GM18499 (cell line): Measurements from ENCODE around the gene FARP2.
"Not testable (repeated sequence)": the region's sequence is repeated elsewhere in the genome, so short reads cannot be mapped to it uniquely, and the experiment has no call there.

Experiments
- ATAC-seq: cut with Tn5 transposase; IDR thresholded peaks from one replicate; pipeline ENCODE4 v1.9.1; 2021; ENCODE audit warnings: moderate number of reproducible peaks; ENCODE audit not compliant: insufficient read depth, unreplicated experiment

FARP2 gene

DNA sequence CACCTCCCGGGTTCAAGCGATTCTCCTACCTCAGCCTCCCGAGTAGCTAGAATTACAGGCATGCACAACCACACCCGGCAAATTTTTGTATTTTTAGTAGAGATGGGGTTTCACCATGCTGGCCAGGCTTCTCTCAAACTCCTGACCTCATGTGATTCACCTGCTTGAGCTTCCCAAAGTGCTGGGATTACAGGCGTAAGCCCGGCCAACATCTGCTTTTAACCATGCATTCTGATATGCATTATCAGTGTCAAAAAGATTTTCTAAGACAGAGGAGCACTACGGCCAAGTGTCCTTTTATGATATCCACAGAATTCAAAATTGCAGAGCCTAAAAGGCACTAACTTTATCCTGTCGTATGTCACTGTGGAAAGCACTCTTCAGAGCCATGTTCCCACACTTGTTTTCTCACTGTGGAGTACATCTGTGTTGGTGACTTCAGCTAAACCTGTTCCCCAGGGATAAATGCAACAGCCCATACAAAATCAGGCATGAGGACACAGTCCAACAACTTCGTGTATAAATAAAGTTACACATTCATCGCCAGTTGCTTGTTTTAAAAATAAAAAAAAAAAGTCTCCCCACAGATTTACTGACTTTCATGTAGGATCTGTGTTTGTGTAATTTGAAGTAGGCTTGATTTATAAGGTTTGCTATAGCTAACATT is 95.9 kb downstream of the FARP2 start:
- ATAC-seq = no peak

DNA sequence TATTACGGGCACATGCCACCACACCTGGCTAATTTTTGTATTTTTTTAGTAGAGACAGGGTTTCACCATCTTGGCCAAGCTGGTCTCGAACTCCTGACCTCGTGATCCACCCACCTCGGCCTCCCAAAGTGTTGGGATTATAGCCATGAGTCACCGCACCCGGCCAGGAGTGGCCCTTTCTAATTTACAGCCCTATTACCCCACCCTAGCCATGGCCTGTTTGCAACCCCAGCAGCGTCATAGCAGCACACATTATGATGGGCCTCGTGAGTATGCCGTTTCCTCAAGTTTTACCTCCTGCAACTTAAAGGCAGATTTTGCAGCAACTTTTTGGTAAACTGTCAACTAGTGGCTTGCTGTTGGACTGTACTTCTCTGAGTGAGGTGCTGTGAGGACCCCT is 97.8 kb downstream of the FARP2 start:
- ATAC-seq = not testable (repeated sequence)

DNA sequence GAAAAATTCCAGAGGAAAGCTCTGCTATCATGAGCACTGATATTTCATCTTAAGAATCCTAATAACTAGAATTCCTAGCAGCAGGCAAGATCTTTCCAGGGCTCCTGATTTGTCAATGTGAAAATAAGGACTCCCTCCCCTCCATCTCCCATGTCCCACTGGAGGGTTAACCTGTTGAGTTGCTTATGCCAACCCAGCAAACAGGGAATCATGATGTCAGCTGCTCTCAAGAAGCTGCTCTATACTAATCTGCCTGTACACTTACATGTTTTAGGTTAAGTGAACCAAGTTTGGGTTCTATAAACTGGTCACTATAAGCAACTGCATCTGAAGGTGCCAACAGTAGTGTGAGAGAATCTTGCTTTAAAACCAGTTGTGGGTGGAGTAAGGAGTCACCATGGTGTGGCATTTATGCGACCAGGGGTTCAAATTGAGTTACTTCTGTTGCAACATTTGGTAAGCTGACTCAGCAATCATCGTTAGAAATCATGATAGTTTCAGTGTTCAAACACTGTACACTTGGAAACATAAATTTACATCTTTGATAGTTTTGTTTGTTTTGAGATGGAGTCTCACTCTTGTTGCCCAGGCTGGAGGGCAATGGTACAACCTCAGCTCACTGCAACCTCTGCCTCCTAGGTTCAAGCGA is 98.9 kb downstream of the FARP2 start:
- no peak for ATAC-seq

DNA sequence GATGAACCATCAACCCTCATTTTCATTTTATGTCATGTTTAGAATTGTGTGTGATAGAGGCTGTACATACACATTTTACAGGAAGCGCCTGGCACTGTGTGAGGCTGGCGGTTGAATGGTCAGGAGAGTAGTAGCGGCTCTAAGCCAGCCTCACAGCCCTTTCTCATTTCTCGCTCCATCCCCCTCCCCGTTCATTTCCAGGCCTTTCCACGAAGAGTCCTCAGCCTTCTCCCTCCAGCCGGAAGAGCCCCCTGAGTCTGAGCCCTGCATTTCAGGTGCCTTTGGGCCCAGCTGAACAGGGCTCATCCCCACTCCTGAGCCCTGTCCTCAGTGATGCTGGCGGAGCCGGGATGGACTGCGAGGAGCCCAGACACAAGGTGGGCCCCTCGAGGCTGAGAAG is 100.5 kb downstream of the FARP2 start:
- ATAC-seq = no peak

DNA sequence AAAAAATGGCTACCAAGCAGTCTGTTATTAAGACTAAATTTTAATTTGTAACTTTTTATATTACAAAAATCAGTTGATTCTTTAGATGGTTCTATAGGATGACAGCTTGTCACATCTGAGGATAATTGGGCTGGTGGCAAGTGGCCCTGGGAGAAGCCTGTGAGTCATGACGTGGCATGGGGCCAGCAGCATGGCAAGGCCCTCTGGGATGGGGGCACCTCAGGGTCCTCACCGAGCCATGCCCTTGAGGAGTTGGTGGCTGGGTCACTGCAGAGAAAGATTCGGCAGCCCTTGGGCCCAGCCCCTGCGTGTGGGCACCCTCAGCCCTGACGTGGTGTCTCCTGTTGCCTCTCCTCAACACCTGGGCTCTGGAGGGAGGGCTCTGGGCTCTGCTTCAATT is 102.6 kb downstream of the FARP2 start:
- ATAC-seq = no peak

DNA sequence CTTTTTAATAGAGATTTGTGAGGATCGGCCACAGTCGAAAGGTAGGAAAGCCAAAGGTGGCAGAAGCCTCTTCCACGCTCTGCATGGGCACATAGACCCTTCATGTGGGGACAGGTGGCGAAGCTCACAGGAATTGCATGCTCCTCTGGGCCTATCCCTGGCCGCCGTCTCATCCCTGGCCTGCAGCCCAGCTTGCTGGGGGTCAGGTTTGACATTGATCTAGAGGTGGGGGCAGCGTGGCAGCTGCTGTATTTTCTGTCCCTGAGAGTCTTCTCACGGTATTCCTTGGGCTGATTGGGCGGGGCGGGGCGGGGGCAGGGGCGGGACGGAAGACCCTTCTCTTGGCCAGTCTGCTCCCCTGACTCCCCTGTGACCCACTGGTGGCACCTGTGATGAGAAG is 103.4 kb downstream of the FARP2 start:
- ATAC-seq = no peak

DNA sequence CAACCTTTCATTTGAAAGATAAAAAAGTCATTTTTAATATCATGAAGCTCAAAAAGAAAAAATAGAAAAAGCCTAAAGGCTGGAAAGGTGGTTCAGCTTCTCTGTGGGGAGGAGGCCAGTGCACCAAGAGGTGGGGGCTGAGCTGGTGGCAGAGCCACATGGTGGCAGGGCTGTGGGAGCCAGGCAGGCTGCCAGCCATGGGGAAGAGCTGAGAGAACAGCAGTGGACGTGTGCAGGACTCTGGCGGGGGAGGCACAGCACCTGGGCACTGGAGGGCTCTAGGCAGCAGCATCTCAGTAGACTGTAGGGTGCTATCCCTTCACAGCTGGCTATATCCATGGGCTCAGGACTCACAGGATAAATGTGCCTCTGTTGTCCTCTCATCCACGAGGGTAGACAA is 104.5 kb downstream of the FARP2 start:
- ATAC-seq = no peak

DNA sequence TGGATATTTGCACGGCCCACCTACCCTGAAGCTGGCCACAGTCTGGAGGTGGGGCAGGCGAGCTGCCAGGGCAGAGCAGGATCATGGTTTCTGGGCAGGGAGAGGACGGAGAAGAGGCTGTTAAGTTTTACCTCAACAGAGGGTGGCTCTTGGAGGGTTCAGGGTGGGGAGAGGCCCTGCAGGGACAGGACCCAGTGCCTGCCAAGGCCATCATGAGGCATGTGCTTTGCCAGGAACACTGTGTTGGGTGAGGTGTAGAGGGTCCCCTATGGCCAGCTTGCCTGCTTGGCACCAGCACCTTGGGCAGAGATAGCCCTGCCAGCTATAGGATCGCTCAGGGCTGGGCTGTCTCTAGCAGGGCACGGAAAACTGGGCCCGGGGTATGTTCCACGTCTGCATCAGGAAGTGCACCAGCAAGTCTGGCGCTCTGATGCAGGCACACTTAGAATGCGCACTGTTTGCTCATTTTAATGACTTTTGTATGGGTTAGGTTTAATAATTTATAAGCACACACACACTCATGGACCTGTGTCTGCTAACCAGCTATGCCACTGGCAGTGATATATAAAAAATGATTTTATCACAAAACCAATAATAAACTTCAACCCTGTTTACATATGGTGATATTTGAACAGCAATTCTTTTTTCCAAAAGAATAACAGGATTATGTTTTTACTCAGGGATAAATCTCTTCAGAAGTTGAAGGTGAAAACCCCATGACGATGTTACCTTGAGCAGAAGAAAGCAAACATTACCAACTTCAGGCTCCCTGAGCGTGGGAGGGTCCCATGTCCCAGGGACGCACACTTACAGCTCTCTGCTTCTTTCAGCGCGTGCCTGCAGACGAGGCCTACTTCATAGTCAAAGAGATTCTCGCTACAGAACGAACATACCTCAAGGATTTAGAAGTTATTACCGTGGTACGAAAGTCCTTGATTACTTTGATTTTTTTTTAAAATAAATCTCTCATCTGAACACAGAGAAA is 105.9 kb downstream of the FARP2 start:
- ATAC-seq = no peak

DNA sequence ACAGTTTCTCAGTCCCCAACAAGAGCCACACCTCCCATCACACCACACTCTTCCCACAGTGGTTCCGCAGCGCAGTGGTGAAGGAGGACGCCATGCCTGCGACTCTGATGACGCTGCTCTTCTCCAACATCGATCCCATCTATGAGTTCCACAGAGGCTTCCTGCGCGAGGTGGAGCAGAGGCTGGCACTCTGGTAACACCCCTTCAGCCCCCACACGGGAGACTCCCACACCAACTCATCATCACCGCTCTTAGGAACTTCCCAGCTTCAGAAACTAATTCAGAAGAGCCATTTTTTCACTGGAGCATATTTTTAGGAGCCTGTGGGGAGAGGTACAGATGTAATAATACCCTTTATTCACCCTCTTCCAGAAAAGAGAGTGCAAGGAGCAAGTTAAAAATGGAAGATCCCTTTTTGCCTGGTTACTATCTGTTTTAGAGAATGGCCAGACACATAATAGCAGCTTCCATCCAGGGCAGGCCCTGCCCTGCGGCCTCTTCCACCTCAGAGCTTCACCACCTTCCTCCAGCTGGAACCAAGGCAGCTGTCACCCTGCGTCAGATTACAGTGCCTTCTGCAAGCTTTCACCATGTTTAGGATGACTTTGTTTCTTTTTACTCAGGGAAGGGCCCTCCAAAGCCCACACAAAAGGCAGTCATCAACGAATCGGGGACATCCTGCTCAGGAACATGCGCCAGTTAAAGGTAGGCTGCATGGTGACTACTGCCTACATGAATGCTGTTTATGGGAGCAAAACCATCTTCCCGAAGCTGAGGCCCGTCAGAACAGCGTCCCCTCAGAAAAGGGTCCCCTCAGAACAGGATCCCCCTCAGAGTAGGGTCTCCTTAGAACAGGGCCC is 107.4 kb downstream of the FARP2 start:
- no peak for ATAC-seq

DNA sequence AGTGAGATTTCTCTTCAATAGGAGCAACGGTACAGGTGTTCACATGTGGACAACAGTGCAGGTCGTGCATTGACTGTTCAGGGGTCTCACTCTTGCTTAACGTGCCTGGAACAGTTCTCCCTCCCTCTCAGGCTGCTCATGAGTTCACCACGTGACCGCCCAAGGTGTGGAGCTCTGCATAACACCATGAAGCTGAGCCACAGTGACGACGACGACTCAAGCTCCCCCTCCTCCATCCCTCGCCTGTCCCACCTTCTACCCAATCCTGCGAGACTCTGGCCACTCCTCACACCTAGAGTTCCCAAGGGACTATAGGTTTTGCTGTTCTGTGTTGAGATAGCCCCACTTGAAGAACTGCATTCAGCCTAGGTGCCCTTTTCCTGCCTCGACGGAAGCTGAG is 109.5 kb downstream of the FARP2 start:
- no peak for ATAC-seq

DNA sequence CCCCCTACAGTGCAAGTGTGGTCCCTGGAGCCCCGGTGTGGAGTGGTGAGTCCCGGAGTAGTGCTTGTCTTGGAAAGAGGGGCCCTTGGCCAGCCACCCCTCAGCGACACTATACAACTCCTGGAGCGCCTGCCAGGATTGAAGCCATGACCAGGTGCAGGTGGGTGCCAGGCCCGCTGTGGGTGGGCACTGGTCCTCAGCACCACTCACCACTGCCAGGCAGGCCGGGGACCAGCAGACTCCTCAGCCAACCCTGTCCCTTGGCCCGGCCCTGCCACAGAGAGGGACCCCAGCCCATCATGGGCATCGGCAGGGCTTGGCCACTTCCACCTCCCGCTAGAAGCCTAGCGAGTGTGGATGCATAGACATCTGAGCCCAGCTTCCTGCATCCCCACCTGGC is 110.1 kb downstream of the FARP2 start:
- no peak for ATAC-seq

DNA sequence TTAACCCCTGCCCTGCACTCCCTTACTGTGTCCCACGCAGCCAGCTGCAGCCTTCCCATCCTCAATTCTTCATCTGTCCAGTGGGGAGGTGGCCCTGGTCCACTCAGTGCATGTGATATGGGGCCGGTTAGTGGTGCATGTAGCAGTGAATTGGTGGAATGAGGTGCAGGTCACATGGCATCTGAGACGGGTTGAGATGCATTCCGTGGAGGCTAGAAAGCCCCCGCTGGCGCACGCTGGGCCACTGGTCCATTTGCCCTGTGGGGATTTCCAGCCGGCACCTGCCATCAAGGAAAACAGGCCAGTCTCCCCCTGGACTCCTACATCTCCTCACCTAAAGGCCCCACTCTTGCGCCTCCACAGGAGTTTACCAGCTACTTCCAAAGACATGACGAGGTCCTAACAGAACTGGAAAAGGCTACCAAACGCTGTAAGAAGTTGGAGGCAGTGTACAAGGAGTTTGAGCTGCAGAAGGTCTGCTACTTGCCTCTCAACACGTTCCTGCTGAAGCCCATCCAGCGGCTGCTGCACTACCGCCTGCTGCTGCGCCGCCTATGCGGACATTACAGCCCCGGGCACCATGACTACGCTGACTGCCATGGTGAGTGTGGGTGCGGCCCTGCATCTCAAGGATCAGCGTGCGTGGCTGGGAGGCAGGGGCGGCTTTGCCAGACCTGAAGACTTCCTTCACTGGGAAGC is 111.8 kb downstream of the FARP2 start:
- no peak for ATAC-seq

DNA sequence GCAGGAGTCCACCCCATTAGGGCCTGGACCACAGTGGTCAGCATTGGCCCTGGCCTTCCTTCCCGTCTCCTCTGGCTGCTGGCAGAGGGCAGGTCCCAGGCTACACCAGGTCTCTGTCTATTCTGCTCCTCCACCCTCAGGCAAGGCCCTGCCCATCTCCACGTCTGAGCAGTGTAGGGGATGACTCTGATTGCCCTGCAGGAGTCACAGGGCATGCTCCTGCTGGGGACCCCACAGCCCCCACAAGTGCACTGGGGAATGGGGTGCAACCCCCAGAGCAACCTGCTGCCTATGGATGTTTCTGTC is 112.3 kb downstream of the FARP2 start:
- ATAC-seq = no peak

DNA sequence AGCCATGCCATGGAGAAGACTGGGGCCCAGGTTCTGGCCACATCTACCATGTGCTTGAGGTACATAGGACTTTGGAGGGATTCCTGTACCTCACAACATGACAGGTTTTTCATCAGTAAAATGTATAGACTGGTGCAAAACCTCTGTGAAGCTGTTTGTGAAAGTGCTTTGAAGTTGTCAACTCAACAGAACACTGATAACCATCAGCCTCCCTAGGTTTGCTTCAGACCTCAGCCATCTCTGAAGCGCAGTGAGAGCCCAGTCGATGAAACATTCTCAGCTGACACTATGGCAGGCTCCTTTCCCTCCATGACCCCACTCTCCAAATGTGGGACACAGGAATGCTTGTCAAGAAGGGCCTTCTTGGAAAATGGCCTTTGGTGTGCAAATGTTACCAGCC is 113.7 kb downstream of the FARP2 start:
- ATAC-seq = no peak

DNA sequence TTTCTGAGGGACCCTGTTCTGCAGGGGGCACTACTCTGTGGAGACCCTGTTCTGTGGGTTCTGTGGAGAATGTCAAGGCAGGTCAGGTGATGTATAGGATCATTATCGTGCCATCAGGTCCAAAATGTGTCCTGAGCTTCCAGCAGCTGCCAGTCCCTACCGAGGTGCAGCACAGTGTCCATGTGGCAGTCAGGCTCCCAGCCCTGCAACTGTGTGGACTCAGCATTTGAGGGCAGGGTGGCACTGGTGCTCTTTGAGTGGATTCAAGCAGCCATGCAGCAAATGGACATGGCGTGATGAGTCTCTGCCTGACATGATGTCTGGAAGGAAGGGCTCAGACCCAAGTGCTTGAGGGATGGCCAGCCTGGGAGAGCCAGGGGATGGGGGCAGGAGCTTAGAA is 117.3 kb downstream of the FARP2 start:
- no peak for ATAC-seq

DNA sequence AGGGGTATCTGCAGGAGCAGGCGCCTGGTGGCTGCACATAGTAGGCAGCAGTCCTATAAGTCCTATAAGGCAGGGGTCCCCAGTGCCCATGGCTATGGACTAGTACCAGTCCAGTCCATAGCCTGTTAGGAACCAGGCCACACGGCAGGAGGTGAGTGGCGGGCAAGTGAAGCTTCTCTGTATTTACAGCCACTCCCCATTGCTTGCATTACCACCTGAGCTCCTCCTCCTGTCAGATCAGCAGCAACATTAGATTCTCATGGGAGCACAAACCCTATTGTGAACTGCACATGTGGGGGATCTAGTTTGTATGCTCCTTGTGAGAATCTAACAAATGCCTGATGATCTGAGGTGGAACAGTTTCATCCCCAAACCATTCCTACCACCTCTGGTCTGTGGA is 119.2 kb downstream of the FARP2 start:
- ATAC-seq = no peak

DNA sequence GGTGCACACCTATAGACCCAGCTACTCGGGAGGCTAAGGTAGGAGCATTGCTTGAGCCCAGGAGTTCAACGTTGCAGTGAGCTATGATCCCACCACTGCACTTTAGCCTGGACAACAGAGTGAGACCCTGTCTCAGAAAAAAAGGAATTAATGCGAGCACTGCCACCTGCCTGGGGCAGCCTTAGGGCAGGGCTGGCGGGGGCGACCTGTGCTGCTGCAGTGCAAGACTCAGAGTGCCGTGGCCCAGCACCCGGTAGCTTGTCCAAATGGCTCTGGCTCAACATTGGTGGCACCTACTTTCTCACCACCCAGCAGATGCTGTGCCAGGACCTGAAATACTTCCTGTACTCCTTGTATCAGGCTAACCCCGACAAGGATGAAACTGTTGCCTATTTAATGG is 122.1 kb downstream of the FARP2 start:
- ATAC-seq = no peak

DNA sequence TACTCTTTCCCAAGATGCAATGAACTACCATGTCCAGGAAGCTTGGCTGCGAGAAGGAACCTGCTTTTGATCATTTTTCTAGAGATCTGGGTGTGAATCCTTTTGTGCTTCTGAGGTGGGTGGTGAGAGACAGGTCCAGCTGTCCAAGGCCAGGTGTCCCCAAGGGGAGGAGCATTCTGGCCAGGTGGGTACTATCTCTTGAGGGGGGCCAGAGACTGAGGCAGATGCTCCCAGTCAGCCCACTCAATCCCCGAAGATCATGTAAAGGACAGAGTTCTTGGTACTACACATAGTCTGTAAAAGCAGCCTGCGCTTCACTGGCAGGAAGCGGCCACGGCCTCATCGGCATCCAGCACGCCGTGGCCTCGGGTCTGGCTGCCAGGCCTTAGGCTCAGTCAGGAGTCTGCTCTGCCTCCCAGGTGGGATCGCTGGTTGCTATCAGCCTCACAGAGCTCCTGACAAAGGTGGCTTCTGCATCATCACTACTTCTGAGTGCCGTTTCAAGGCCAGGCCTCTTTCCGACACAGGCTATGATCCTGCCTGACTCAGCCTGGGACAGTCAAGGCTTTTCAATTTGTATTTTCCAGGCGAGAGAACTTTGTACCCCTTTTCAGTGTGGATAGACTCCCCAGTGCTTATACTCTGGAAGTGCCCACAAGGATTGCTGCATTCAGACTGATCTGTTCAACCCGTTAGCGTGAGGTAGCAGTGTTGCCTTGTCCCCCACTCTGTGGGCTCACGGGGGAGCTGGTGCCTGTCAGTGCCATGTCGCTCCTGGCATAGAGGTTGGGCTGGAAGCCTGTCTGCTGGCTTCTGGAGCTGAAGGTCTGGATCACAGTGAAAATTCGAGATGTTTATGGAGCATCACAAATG is 123.2 kb downstream of the FARP2 start:
- no peak for ATAC-seq

DNA sequence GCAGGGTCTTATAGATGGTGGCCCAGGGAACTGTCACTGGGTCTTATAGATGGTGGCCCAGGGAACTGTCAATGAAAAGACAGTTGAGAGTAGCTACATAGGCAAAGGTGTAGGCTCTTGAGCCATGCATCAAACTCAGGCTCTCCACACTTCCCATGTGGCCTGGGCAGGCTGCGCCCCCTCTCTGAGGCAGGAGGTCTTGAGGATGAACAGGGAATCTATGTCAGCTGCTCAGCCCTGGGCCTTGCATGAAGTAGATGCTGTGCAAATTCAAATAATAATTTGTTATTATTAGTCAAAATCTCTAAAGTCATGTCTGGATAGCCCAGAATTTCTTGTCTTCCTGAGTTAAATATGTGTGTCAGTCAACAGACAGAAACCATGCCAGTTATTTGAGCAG is 125.6 kb downstream of the FARP2 start:
- ATAC-seq = no peak
